ENCODE data around the gene ASB13. TPM values are rescaled to one million over a fixed set of nuclear protein-coding genes. Genes with fewer than 3 reads are reported as not detected.

ASB13 gene
- total RNA-seq, 2 experiments from 2014 or later = 1.9 to 2.9 TPM

DNA sequence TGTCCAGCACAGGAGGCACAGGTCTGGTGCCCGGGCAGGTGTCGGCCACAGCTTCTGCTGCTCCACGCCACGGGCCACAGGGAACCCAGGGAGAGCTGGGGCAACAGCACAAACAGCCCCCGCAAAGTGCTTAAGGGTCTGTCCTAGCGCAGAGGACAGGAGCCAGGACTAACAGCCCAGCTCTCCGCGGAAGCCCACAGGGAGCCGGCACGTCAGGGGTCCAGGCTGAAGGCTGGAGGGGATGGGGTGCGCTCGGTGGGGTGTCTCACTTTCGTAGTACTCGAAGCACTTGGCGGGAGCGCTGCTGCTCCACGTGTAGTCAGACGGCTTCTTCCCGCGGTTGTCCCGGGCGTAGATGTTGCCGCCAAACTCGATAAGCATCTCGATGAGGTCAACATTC lies 24.9 kb downstream of the ASB13 start:
- no peaks in the 10 kb centered on the region for H3K9me3 Mint-ChIP-seq
- H3K4me1 Mint-ChIP-seq (ENCODE audit: low read depth) = no peaks in the 10 kb centered on the region
- H3K27me3 ChIP-seq (ENCODE audit: control insufficient read depth in 1 of 2, insufficient read depth in 2 of 2, low read length in 2 of 2) = no peaks in the 10 kb centered on the region
- H3K4me1 ChIP-seq (ENCODE audit: insufficient read depth, low read length) = no peaks in the 10 kb centered on the region
- peaks cover 63% of the 10 kb centered on the region for H3K36me3 Mint-ChIP-seq (ENCODE audit: low read depth)
- H3K27me3 Mint-ChIP-seq = no peaks in the 10 kb centered on the region
- POLR2A ChIA-PET = no interaction called here
- H3K4me3 ChIP-seq (ENCODE audit: low read length) = no peak overlapping the region
- CTCF ChIA-PET = interaction anchor here (1.1 kb wide), 1 partner anchor 11 kb away, joined by 4 read pairs; no protein-coding TSS in a partner anchor
- TF ChIP-seq, protein P1, sequence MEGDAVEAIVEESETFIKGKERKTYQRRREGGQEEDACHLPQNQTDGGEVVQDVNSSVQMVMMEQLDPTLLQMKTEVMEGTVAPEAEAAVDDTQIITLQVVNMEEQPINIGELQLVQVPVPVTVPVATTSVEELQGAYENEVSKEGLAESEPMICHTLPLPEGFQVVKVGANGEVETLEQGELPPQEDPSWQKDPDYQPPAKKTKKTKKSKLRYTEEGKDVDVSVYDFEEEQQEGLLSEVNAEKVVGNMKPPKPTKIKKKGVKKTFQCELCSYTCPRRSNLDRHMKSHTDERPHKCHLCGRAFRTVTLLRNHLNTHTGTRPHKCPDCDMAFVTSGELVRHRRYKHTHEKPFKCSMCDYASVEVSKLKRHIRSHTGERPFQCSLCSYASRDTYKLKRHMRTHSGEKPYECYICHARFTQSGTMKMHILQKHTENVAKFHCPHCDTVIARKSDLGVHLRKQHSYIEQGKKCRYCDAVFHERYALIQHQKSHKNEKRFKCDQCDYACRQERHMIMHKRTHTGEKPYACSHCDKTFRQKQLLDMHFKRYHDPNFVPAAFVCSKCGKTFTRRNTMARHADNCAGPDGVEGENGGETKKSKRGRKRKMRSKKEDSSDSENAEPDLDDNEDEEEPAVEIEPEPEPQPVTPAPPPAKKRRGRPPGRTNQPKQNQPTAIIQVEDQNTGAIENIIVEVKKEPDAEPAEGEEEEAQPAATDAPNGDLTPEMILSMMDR (IDR thresholded peaks at IDR 0.05) = no peak
- intact Hi-C loops (cut with DNase I, micrococcal nuclease) = no loop called here
- ATAC-seq (ENCODE audit: poor library complexity) = no peak
- H3K27ac ChIP-seq (ENCODE audit: low read depth in 1 of 2, low read length in 2 of 2) = no peak overlapping the region
- DNase-seq = no peak
- H3K36me3 ChIP-seq (ENCODE audit: insufficient read depth, low read length) = peaks cover 33% of the 10 kb centered on the region
- H3K9me3 ChIP-seq (ENCODE audit: control insufficient read depth in 1 of 2, insufficient read depth in 1 of 2, low read length in 2 of 2) = no peaks in the 10 kb centered on the region
- H3K27ac Mint-ChIP-seq = no peak overlapping the region
- H3K4me3 Mint-ChIP-seq = no peak overlapping the region

DNA sequence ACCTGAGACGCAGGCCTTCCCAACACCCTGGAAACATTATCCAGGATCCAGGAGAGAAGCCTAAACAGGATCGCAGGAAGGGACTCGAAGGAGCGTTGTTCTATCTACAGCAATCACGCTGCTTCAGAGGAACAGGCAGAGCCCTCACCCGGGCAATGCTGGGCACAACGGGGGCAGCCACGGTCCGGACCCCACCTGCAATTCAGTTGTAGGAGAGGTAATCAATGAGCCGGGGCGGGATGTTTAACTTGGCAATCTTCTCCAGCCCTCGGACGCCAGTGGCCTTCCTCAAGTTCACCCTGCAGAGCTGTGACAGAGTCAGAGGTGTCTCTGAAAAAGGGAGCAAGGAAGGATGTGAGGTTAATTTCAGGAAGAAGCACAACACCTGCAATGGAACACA lies 25.9 kb downstream of the ASB13 start:
- CTCF ChIA-PET = no interaction called here
- Mint-ChIP-seq H3K4me3 (no peak overlapping the region), H3K36me3 (ENCODE audit: low read depth) (peaks cover 59% of the 10 kb centered on the region), H3K27me3 (no peaks in the 10 kb centered on the region), H3K27ac (no peak overlapping the region), H3K4me1 (ENCODE audit: low read depth) (no peaks in the 10 kb centered on the region), H3K9me3 (no peaks in the 10 kb centered on the region)
- no peaks in the 10 kb centered on the region for H3K4me1 ChIP-seq (ENCODE audit: insufficient read depth, low read length)
- POLR2A ChIA-PET = no interaction called here
- no peak for ATAC-seq (ENCODE audit: poor library complexity)
- TF ChIP-seq, protein P1 (IDR thresholded peaks at IDR 0.05) = no peak
- intact Hi-C loops (cut with DNase I, micrococcal nuclease) = no loop called here
- H3K27me3 ChIP-seq (ENCODE audit: control insufficient read depth in 1 of 2, insufficient read depth in 2 of 2, low read length in 2 of 2) = no peaks in the 10 kb centered on the region
- H3K27ac ChIP-seq (ENCODE audit: low read depth in 1 of 2, low read length in 2 of 2) = no peak overlapping the region
- no peak for DNase-seq
- no peak overlapping the region for H3K4me3 ChIP-seq (ENCODE audit: low read length)
- H3K9me3 ChIP-seq (ENCODE audit: control insufficient read depth in 1 of 2, insufficient read depth in 1 of 2, low read length in 2 of 2) = no peaks in the 10 kb centered on the region
- H3K36me3 ChIP-seq (ENCODE audit: insufficient read depth, low read length) = peaks cover 33% of the 10 kb centered on the region

DNA sequence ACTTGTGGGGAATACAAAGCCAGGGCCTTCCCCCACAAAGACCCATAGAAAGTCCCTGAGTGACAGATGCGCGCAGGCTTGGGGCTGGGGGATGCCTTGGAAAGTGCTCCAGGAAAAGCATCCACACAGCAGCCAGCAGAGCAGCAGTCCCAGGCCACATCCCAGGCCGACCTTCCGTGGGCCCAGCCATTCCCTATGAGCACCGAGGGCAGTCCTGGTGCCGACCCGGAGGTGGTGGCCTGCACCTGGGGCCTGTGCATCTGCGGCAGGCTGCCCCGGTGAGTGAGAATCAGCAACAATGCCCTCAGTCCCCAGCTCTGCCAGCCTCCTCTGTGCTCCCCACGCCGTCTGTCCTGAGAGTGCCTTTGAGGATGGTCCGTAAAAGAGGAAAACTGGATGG lies 26.4 kb downstream of the ASB13 start:
- H3K9me3 Mint-ChIP-seq = no peaks in the 10 kb centered on the region
- CTCF ChIA-PET = no interaction called here
- ATAC-seq (ENCODE audit: poor library complexity) = no peak

More for the DNA sequence above, 26.4 kb downstream of the ASB13 start:
- H3K9me3 ChIP-seq (ENCODE audit: control insufficient read depth in 1 of 2, insufficient read depth in 1 of 2, low read length in 2 of 2) = no peaks in the 10 kb centered on the region
- TF ChIP-seq, protein P1 (IDR thresholded peaks at IDR 0.05) = no peak
- H3K36me3 Mint-ChIP-seq (ENCODE audit: low read depth) = peaks cover 57% of the 10 kb centered on the region
- H3K4me1 Mint-ChIP-seq (ENCODE audit: low read depth) = no peaks in the 10 kb centered on the region
- no peaks in the 10 kb centered on the region for H3K27me3 ChIP-seq (ENCODE audit: control insufficient read depth in 1 of 2, insufficient read depth in 2 of 2, low read length in 2 of 2)
- H3K27ac ChIP-seq (ENCODE audit: low read depth in 1 of 2, low read length in 2 of 2) = no peak overlapping the region
- no peak overlapping the region for H3K27ac Mint-ChIP-seq
- POLR2A ChIA-PET = no interaction called here
- intact Hi-C loops (cut with DNase I, micrococcal nuclease) = no loop called here
- DNase-seq = no peak
- peaks cover 33% of the 10 kb centered on the region for H3K36me3 ChIP-seq (ENCODE audit: insufficient read depth, low read length)
- H3K4me1 ChIP-seq (ENCODE audit: insufficient read depth, low read length) = no peaks in the 10 kb centered on the region
- H3K4me3 ChIP-seq (ENCODE audit: low read length) = no peak overlapping the region
- H3K4me3 Mint-ChIP-seq = no peak overlapping the region
- H3K27me3 Mint-ChIP-seq = no peaks in the 10 kb centered on the region
